ENCODE results near the gene KLF15. TPM values are rescaled to one million over a fixed set of nuclear protein-coding genes. Genes with fewer than 3 reads are reported as not detected.

KLF15 gene
- total and polyA plus RNA-seq, 8 donors: 5.4 to 14.8 (median 9.7) TPM

- peak overlapping the region; percentile 60 to 65 for H3K4me3 ChIP-seq
- no peak for TF ChIP-seq CTCF (IDR thresholded peaks at IDR 0.05)
- H3K27ac ChIP-seq: peak overlapping the region; percentile 67 to 89
- peaks cover 0 to 6% of the 10 kb centered on the region in 2 donors for H3K36me3 ChIP-seq
- intact Hi-C loops (cut with DNase I): no loop called here
- DNase-seq (peak in 2 of 4 donors; percentile 47 to 76), ATAC-seq (peak; percentile 5)
- peaks cover 0 to 74% of the 10 kb centered on the region in 2 donors for H3K27me3 ChIP-seq
- H3K9me3 ChIP-seq: no peaks in the 10 kb centered on the region
- peaks cover 18 to 49% of the 10 kb centered on the region in 2 donors for H3K4me1 ChIP-seq
Measured at GRCh38 chr3:126356373-126357264, 589 bp downstream of the KLF15 start.

- peak overlapping the region; percentile 67 to 89 for H3K27ac ChIP-seq
- intact Hi-C loops (cut with DNase I): no loop called here
- peaks cover 0 to 10% of the 10 kb centered on the region in 2 donors for H3K36me3 ChIP-seq
- DNase-seq: peak; percentile 91 to 97 (median 92)
- TF ChIP-seq CTCF (IDR thresholded peaks at IDR 0.05): no peak
- H3K4me1 ChIP-seq: peaks cover 18 to 49% of the 10 kb centered on the region in 2 donors
- H3K4me3 ChIP-seq: peak overlapping the region; percentile 60 to 65
- H3K9me3 ChIP-seq: no peaks in the 10 kb centered on the region
- peak; percentile 82 for ATAC-seq
- peaks cover 0 to 67% of the 10 kb centered on the region in 2 donors for H3K27me3 ChIP-seq
Measured at GRCh38 chr3:126355777-126356372, 1.3 kb downstream of the KLF15 start.

GRCh38 chr3:126355251-126355650 is 2.0 kb downstream of the KLF15 start:
- peak overlapping the region; percentile 36 to 67 for H3K27ac ChIP-seq
- H3K36me3 ChIP-seq: peaks cover 0 to 10% of the 10 kb centered on the region in 2 donors
- peak in 2 of 4 donors; percentile 15 to 57 for DNase-seq
- H3K27me3 ChIP-seq: peaks cover 0 to 61% of the 10 kb centered on the region in 2 donors
- no peak for ATAC-seq
- H3K4me3 ChIP-seq: peak overlapping the region in 1 of 2 donors; percentile 60
- H3K4me1 ChIP-seq: peaks cover 18 to 55% of the 10 kb centered on the region in 2 donors
- intact Hi-C loops (cut with DNase I): no loop called here
- no peaks in the 10 kb centered on the region for H3K9me3 ChIP-seq
- TF ChIP-seq CTCF (IDR thresholded peaks at IDR 0.05): no peak

- peaks cover 18 to 55% of the 10 kb centered on the region in 2 donors for H3K4me1 ChIP-seq
- H3K4me3 ChIP-seq: no peak overlapping the region
- no peak overlapping the region for H3K27ac ChIP-seq
- H3K36me3 ChIP-seq: peaks cover 0 to 10% of the 10 kb centered on the region in 2 donors
- ATAC-seq (no peak), DNase-seq (peak in 2 of 4 donors; percentile 30 to 60)
- intact Hi-C loops (cut with DNase I): no loop called here
- no peaks in the 10 kb centered on the region for H3K9me3 ChIP-seq
- no peak for TF ChIP-seq CTCF (IDR thresholded peaks at IDR 0.05)
- peaks cover 0 to 56% of the 10 kb centered on the region in 2 donors for H3K27me3 ChIP-seq
Measured at GRCh38 chr3:126354776-126355175, 2.4 kb downstream of the KLF15 start.
